HepG2 (cell line): ENCODE measurements around the gene EIF4ENIF1. TPM values are rescaled to one million over a fixed set of nuclear protein-coding genes. Genes with fewer than 3 reads are reported as not detected.

Source experiments
- FOXA1 ChIP-seq, 2 experiments: fragments of 450-650 bp in 1 of 2; sonication (generic) in 1 of 2; formaldehyde crosslinking in 1 of 2; IDR thresholded peaks; 2 replicates each; pipeline versions ENCODE4 v1.4.0 to v1.6.1; 2016 to 2020; ENCODE audit warnings: missing genetic modification reagents in 1 of 2
- HMGXB4 ChIP-seq, 2 experiments: sonication (generic) in 1 of 2; formaldehyde crosslinking in 1 of 2; IDR thresholded peaks; 2 replicates each; pipeline versions ENCODE4 v1.4.0 to v1.6.1; 2018 to 2020; ENCODE audit warnings: missing genetic modification reagents in 2 of 2, borderline replicate concordance in 1 of 2, low read depth in 1 of 2, mild to moderate bottlenecking in 1 of 2, missing biosample characterization in 1 of 2
- HNF1A ChIP-seq, 2 experiments: sonication (generic) in 1 of 2; formaldehyde crosslinking in 1 of 2; IDR thresholded peaks; 2 replicates each; pipeline versions ENCODE4 v1.4.0 to v1.6.1; 2016 to 2020; ENCODE audit warnings: borderline replicate concordance in 1 of 2, low read depth in 1 of 2, mild to moderate bottlenecking in 1 of 2, missing genetic modification reagents in 1 of 2
- HNRNPL ChIP-seq: fragments of 200-400 bp; formaldehyde crosslinking; IDR thresholded peaks from 2 replicates; pipeline ENCODE4 v1.6.1; 2017; ENCODE audit warnings: mild to moderate bottlenecking, low read depth, low read length
- HOXD1 ChIP-seq: sonication (generic); formaldehyde crosslinking; IDR thresholded peaks from 2 replicates; pipeline ENCODE4 v1.5.0; 2020; ENCODE audit warnings: missing genetic modification reagents
- NFIB ChIP-seq: sonication (generic); formaldehyde crosslinking; IDR thresholded peaks from 2 replicates; pipeline ENCODE4 v1.9.0; 2021; ENCODE audit warnings: missing genetic modification reagents, mild to moderate bottlenecking, borderline replicate concordance
- RAD21 ChIP-seq: fragments of 450-650 bp; formaldehyde crosslinking; IDR thresholded peaks from 2 replicates; pipeline ENCODE4 v1.5.0; 2020; ENCODE audit warnings: mild to moderate bottlenecking
- RBAK ChIP-seq: sonication (generic); formaldehyde crosslinking; IDR thresholded peaks from 2 replicates; pipeline ENCODE4 v1.5.1; 2020; ENCODE audit warnings: mild to moderate bottlenecking, missing genetic modification reagents
- RFX1 ChIP-seq: fragments of 450-650 bp; IDR thresholded peaks from 2 replicates; pipeline ENCODE4 v1.6.1; 2017
- TGIF2 ChIP-seq: IDR thresholded peaks from 2 replicates; pipeline ENCODE4 v1.6.1; 2016; ENCODE audit warnings: control low read depth, missing compliant biosample characterization
- ZNF17 ChIP-seq: sonication (generic); formaldehyde crosslinking; IDR thresholded peaks from 2 replicates; pipeline ENCODE4 v1.5.0; 2020; ENCODE audit warnings: mild to moderate bottlenecking, missing genetic modification reagents
- ZNF430 ChIP-seq: sonication (generic); formaldehyde crosslinking; IDR thresholded peaks from 2 replicates; pipeline ENCODE4 v1.9.0; 2021; ENCODE audit warnings: mild to moderate bottlenecking, missing genetic modification reagents
- ZNF432 ChIP-seq: sonication (generic); formaldehyde crosslinking; IDR thresholded peaks from 2 replicates; pipeline ENCODE4 v1.5.0; 2020; ENCODE audit warnings: missing genetic modification reagents, mild to moderate bottlenecking, borderline replicate concordance
- ZSCAN25 ChIP-seq: sonication (generic); formaldehyde crosslinking; IDR thresholded peaks from 2 replicates; pipeline ENCODE4 v1.8.0; 2022; ENCODE audit warnings: mild to moderate bottlenecking, missing genetic modification reagents
- polyA plus RNA-seq, 8 experiments: library from polyadenylated mRNA; depleted of rRNA in 3 of 8; stranded (reverse) in 7 of 8; unstranded in 1 of 8; fragments of >200 nt; fragmentation: Illumina TruSeq in 4 of 8; extraction: Trizol in 4 of 8; gene quantifications; 2 replicates each; pipeline versions ENCODE4 v1.2.1 to v1.2.3, GENCODE V29; 2011 to 2016; ENCODE audit warnings: low read depth in 4 of 8, missing spikeins in 1 of 8, mixed read lengths in 1 of 8; ENCODE audit not compliant: insufficient read depth in 1 of 8
- total RNA-seq, 5 experiments: library from RNA; depleted of rRNA; stranded (reverse); fragments of >200 nt; fragmentation: Illumina TruSeq; extraction: Trizol; gene quantifications; 2 replicates each; pipeline ENCODE4 v1.2.3, GENCODE V29; 2016; ENCODE audit warnings: low read depth in 1 of 5
- TF ChIP-seq, protein P1 (sequence below): sonication (generic); formaldehyde crosslinking; IDR thresholded peaks from 2 replicates; pipeline ENCODE4 v1.4.0; 2020; ENCODE audit warnings: missing genetic modification reagents, low read depth, mild to moderate bottlenecking, borderline replicate concordance
- TF ChIP-seq, protein P2 (sequence below): sonication (generic); formaldehyde crosslinking; conservative IDR thresholded peaks from 2 replicates; pipeline ENCODE4 v1.4.0; 2020; ENCODE audit warnings: missing genetic modification reagents
- TF ChIP-seq, protein P3 (sequence below): sonication (generic); formaldehyde crosslinking; conservative IDR thresholded peaks from 2 replicates; pipeline ENCODE4 v1.8.1; 2023; ENCODE audit warnings: missing genetic modification reagents

Gene EIF4ENIF1
- total and polyA plus RNA-seq, 2 of the 13 experiments (the other 11 are each of a cell fraction or from before 2014, with no cell fraction given): 11.9 to 12.3 TPM

- TF ChIP-seq HNF1A (IDR thresholded peaks at IDR 0.05; ENCODE audit: low read depth) (no peak), HNF1A (CRISPR knock-in tag; IDR thresholded peaks at IDR 0.05; ENCODE audit: borderline replicate concordance) (no peak), RFX1 (peak; percentile 84), HOXD1 (CRISPR knock-in tag) (peak; percentile 54; the same call in 1 of the 2 replicates), ZNF17 (CRISPR knock-in tag) (no peak), RAD21 (CRISPR knock-in tag) (0 out of 2 replicates have a peak, but pooled peaks have one; percentile 9), ZNF432 (peak; percentile 85; the same call in 1 of the 2 replicates), ZSCAN25 (CRISPR knock-in tag) (no peak), HNRNPL (0 out of 2 replicates have a peak, but pooled peaks have one; percentile 42), RBAK (no peak), ZNF430 (CRISPR knock-in tag) (peak; percentile 39; the same call in 1 of the 2 replicates), HMGXB4 (CRISPR knock-in tag; IDR thresholded peaks at IDR 0.05; ENCODE audit: borderline replicate concordance in 1 of 2, low read depth in 1 of 2) (peak; percentile 37 to 79; a peak in 2 of 4 replicates), FOXA1 (IDR thresholded peaks at IDR 0.05) (no peak), FOXA1 (CRISPR knock-in tag; IDR thresholded peaks at IDR 0.05) (no peak; the same call in 1 of the 2 replicates), NFIB (CRISPR knock-in tag) (no peak), TGIF2 (no peak)
- TF ChIP-seq, protein P1, sequence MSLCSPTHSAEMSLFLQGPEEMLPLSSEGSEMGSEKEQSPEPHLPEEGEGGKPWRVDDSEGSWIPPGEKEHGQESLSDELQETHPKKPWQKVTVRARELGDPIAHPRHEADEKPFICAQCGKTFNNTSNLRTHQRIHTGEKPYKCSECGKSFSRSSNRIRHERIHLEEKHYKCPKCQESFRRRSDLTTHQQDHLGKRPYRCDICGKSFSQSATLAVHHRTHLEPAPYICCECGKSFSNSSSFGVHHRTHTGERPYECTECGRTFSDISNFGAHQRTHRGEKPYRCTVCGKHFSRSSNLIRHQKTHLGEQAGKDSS (CRISPR knock-in tag): no peak
- TF ChIP-seq, protein P2, sequence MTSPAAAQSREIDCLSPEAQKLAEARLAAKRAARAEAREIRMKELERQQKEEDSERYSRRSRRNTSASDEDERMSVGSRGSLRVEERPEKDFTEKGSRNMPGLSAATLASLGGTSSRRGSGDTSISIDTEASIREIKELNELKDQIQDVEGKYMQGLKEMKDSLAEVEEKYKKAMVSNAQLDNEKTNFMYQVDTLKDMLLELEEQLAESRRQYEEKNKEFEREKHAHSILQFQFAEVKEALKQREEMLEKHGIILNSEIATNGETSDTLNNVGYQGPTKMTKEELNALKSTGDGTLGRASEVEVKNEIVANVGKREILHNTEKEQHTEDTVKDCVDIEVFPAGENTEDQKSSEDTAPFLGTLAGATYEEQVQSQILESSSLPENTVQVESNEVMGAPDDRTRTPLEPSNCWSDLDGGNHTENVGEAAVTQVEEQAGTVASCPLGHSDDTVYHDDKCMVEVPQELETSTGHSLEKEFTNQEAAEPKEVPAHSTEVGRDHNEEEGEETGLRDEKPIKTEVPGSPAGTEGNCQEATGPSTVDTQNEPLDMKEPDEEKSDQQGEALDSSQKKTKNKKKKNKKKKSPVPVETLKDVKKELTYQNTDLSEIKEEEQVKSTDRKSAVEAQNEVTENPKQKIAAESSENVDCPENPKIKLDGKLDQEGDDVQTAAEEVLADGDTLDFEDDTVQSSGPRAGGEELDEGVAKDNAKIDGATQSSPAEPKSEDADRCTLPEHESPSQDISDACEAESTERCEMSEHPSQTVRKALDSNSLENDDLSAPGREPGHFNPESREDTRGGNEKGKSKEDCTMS (CRISPR knock-in tag): no peak
- TF ChIP-seq, protein P3, sequence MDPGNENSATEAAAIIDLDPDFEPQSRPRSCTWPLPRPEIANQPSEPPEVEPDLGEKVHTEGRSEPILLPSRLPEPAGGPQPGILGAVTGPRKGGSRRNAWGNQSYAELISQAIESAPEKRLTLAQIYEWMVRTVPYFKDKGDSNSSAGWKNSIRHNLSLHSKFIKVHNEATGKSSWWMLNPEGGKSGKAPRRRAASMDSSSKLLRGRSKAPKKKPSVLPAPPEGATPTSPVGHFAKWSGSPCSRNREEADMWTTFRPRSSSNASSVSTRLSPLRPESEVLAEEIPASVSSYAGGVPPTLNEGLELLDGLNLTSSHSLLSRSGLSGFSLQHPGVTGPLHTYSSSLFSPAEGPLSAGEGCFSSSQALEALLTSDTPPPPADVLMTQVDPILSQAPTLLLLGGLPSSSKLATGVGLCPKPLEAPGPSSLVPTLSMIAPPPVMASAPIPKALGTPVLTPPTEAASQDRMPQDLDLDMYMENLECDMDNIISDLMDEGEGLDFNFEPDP (CRISPR knock-in tag): no peak
Observed at GRCh38 chr22:31496007-31496734, 6.5 kb upstream of the EIF4ENIF1 start, which contains the start of gene SFI1 (continued).
